T-cell (primary cell): ENCODE measurements around the gene SUGCT. TPM values are rescaled to one million over a fixed set of nuclear protein-coding genes. Genes with fewer than 3 reads are reported as not detected.

ENCODE experiments used
- ATAC-seq, 4 experiments: fragments of 200-7000 bp in 3 of 4; fragments of 150-1000 bp in 1 of 4; cut with Tn5 transposase; replicated peaks in 1 of 4; 1 replicate in 3 of 4; 2 replicates in 1 of 4; pipeline ENCODE4 v1.10.0; 2021; ENCODE audit warnings: moderate library complexity in 3 of 4, mild to moderate bottlenecking in 2 of 4, moderate number of reproducible peaks in 1 of 4
- CTCF ChIA-PET, 2 donors: fragments of 300-600 bp; sonication (Branson Sonifier 250); formaldehyde crosslinking; loops; one replicate each; lab custom pipeline; 2022; ENCODE audit warnings: antibody characterized with exemption in 2 of 2; lab: Charles Lee
- POLR2A ChIA-PET, 2 donors: fragments of 300-600 bp; sonication (Branson Sonifier 250); formaldehyde crosslinking; loops; one replicate each; lab custom pipeline; 2022; ENCODE audit warnings: antibody characterized with exemption in 2 of 2; lab: Charles Lee
- DNase-seq, 35 experiments: peaks; one replicate each; pipeline versions ENCODE4 v3.0.0 to v3.0.0-alpha.2; 2013 to 2023
- H3K27ac ChIP-seq: one replicate; pipeline ENCODE4 v1.5.1; 2013; ENCODE audit warnings: low read length
- H3K27me3 ChIP-seq, 2 experiments: replicated peaks in 1 of 2; 1 replicate in 1 of 2; 2 replicates in 1 of 2; pipeline versions ENCODE4 v1.6.1 to v1.7.0; 2013; ENCODE audit warnings: low read length in 1 of 2, mixed read lengths in 1 of 2; ENCODE audit not compliant: control insufficient read depth in 2 of 2, insufficient read depth in 2 of 2; ENCODE audit errors: extremely low read depth in 1 of 2
- H3K36me3 ChIP-seq, 2 donors: 1 replicate in 1 of 2; 2 replicates in 1 of 2; pipeline versions ENCODE4 v1.6.1 to v1.7.0; 2013; ENCODE audit warnings: low read length in 1 of 2; ENCODE audit not compliant: control insufficient read depth in 2 of 2, insufficient read depth in 1 of 2; ENCODE audit errors: extremely low read depth in 1 of 2
- H3K4me1 ChIP-seq, 2 experiments: 1 replicate in 1 of 2; 2 replicates in 1 of 2; pipeline versions ENCODE4 v1.6.1 to v1.7.0; 2013; ENCODE audit warnings: low read length in 2 of 2, mixed read lengths in 1 of 2; ENCODE audit not compliant: insufficient read depth in 2 of 2, control insufficient read depth in 1 of 2; ENCODE audit errors: extremely low read depth in 1 of 2
- H3K4me3 ChIP-seq, 2 donors: 1 replicate in 1 of 2; 2 replicates in 1 of 2; pipeline versions ENCODE4 v1.5.1 to v1.7.0; 2013; ENCODE audit warnings: mild to moderate bottlenecking in 2 of 2, low read length in 1 of 2, moderate library complexity in 1 of 2; ENCODE audit not compliant: control insufficient read depth in 1 of 2; ENCODE audit errors: extremely low read depth in 1 of 2
- H3K9me3 ChIP-seq: 2 replicates; pipeline ENCODE4 v1.7.0; 2013
- H3K27ac Mint-ChIP-seq, 2 donors: one replicate each; pipeline ENCODE4 v1.8.0; 2020 to 2021; ENCODE audit warnings: mild to moderate bottlenecking in 2 of 2, mixed read lengths in 2 of 2
- H3K27me3 Mint-ChIP-seq, 2 donors: one replicate each; pipeline ENCODE4 v1.8.0; 2021 to 2022; ENCODE audit warnings: mixed read lengths in 2 of 2
- H3K36me3 Mint-ChIP-seq: one replicate; pipeline ENCODE4 v1.8.0; 2021; ENCODE audit warnings: mixed read lengths
- H3K4me1 Mint-ChIP-seq, 3 donors: one replicate each; pipeline ENCODE4 v1.8.0; 2020 to 2022; ENCODE audit warnings: mixed read lengths in 3 of 3, mild to moderate bottlenecking in 1 of 3
- H3K4me3 Mint-ChIP-seq, 3 donors: one replicate each; pipeline ENCODE4 v1.8.0; 2020 to 2022; ENCODE audit warnings: mild to moderate bottlenecking in 3 of 3, mixed read lengths in 3 of 3, moderate library complexity in 3 of 3
- H3K9me3 Mint-ChIP-seq, 3 donors: one replicate each; pipeline ENCODE4 v1.8.0; 2020 to 2022; ENCODE audit warnings: mixed read lengths in 3 of 3
- WGBS: methylation state at CpG from one replicate; pipeline ENCODE4 v1.1.5; 2013; ENCODE audit warnings: missing lambda C conversion rate; ENCODE audit not compliant: insufficient coverage; 5-methylcytosine and 5-hydroxymethylcytosine counted together
- total RNA-seq, 35 experiments: library from RNA in 6 of 35; stranded (reverse) in 6 of 35; fragments of 120-200 nt in 1 of 35; gene quantifications; one replicate each; pipeline versions ENCODE4 v1.2.1 to v1.2.4 and lab custom pipeline; 2013 to 2026

Gene SUGCT
- total RNA-seq, 5 donors from 2014 or later (not counting 1 experiment from before 2014, with no cell fraction given), result 1.3 to 3.1 (median 2.3) TPM

GRCh38 chr7:40824461-40824860 lies 689.7 kb downstream of the SUGCT start:
- no CpG with 5 or more reads among the region's 3 CpGs for WGBS
- Histone ChIP-seq H3K36me3 (no peaks in the 10 kb centered on the region), H3K27ac (no peak overlapping the region), H3K9me3 (no peaks in the 10 kb centered on the region), H3K4me3 (no peak overlapping the region), H3K27me3 (no peaks in the 10 kb centered on the region), H3K4me1 (no peaks in the 10 kb centered on the region)
- peaks cover 3 to 18% (median 7%) of the 10 kb centered on the region in 3 donors for H3K9me3 Mint-ChIP-seq
- peaks cover 0 to 3% of the 10 kb centered on the region in 2 donors for H3K27me3 Mint-ChIP-seq
- H3K27ac Mint-ChIP-seq, result no peak overlapping the region
- ChIA-PET CTCF (no interaction called here), POLR2A (no interaction called here)
- no peak overlapping the region for H3K4me3 Mint-ChIP-seq
- DNase-seq, result no peak
- no peaks in the 10 kb centered on the region for H3K36me3 Mint-ChIP-seq
- ATAC-seq, result no peak
- H3K4me1 Mint-ChIP-seq, result no peaks in the 10 kb centered on the region

DNA sequence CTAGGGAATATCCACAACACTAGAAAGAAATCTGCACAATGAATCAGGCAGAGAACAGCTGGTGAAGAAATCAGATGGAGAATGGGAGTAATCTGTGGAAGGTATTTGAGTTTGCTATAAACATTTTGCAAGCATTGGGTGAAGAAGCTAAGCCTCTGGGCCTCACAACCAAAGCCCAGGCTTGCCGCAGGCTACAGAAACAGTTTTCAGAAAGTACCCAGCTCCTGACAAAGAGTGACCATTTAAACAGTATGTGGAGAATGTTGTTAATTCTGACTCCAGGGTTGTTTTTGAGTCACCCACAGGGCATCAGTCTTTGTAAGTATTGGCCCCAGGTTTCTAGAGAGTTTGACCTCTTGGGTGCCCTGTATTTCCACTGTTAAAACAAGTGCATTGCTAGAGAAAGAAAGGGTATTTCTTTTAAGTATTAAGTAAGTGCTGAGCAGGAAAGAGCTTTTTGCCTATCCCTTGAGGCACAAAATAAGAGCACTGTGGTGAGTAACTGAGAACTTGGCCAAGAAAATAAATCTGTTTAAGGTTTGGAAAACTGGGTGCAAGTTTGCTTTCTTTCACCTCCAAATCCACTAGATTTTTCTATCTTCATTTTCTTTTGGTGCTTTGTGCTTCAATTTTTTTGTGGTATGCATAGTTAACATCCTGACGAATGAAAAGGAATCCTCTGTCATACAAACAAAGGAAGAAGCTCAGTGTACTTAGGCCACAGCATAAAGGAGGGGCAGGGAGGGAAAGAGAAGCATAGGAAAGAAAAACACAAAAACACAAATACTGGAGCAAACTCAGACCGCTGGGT lies 691.8 kb downstream of the SUGCT start:
- H3K27me3 Mint-ChIP-seq, result peaks cover 0 to 3% of the 10 kb centered on the region in 2 donors
- ATAC-seq, result no peak
- H3K27ac ChIP-seq, result no peak overlapping the region
- H3K9me3 Mint-ChIP-seq, result peaks cover 2 to 16% (median 9%) of the 10 kb centered on the region in 3 donors
- 100% methylated on average over 1 of the region's 3 CpGs for WGBS
- H3K4me1 Mint-ChIP-seq, result no peaks in the 10 kb centered on the region
- H3K36me3 Mint-ChIP-seq, result no peaks in the 10 kb centered on the region
- H3K4me3 ChIP-seq, result no peak overlapping the region
- H3K4me3 Mint-ChIP-seq, result no peak overlapping the region
- no peak for DNase-seq
- POLR2A ChIA-PET, result no interaction called here
- no peaks in the 10 kb centered on the region for H3K36me3 ChIP-seq
- H3K27ac Mint-ChIP-seq, result no peak overlapping the region
- CTCF ChIA-PET, result no interaction called here
- no peaks in the 10 kb centered on the region for H3K27me3 ChIP-seq
- no peaks in the 10 kb centered on the region for H3K4me1 ChIP-seq
- H3K9me3 ChIP-seq, result no peaks in the 10 kb centered on the region

DNA sequence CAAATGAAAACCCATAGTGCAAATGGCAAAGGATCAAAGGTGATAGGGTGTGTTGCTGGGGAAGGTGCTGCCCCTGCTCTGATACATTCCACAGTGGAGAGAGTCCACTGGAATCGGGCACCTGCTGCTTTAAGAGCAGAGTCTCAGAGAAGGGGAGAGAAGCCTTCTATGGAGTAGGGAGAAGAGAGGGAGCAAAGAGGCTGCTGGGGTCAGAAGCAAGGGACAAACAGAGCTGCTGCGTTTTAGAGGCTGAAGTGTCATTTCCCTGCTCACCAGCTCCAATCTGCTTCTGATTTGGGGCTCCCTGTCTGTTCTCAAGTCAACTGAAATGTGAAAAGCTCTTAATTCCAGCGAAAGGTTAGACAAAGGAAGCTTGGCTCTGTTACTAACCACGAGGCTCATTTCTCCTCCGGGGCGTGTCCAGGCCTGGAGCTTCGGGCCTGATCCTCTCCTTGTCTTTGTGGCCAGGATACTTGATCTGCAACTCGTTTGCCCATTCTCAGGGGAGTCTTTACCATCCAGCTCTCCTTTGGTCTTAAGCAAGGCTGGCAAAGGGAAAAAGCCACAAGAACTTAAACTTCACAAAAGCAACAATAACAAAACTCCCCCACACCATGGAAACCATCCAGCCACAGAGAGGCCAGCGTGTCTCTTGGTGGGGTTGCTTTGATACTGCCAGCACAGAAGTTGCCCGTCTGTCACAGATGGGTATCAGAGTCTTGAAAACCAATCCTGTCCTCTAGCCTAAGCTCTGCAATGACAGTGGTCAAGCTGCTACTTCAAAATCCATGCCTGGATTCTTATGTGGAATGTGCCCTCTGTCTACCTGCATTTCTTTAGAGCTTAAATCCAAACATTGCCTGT lies 692.6 kb downstream of the SUGCT start:
- ATAC-seq, result no peak
- POLR2A ChIA-PET, result no interaction called here
- Mint-ChIP-seq H3K27me3 (no peaks in the 10 kb centered on the region), H3K27ac (no peak overlapping the region), H3K36me3 (no peaks in the 10 kb centered on the region), H3K4me3 (no peak overlapping the region), H3K4me1 (no peaks in the 10 kb centered on the region), H3K9me3 (peaks cover 0 to 9% (median 3%) of the 10 kb centered on the region in 3 donors)
- CTCF ChIA-PET, result no interaction called here
- no peaks in the 10 kb centered on the region for H3K9me3 ChIP-seq
- no peak for DNase-seq
- H3K36me3 ChIP-seq, result no peaks in the 10 kb centered on the region
- 85% methylated on average over 8 of the region's 10 CpGs for WGBS
- H3K27ac ChIP-seq, result no peak overlapping the region
- H3K4me3 ChIP-seq, result no peak overlapping the region
- H3K4me1 ChIP-seq, result no peaks in the 10 kb centered on the region
- H3K27me3 ChIP-seq, result no peaks in the 10 kb centered on the region

DNA sequence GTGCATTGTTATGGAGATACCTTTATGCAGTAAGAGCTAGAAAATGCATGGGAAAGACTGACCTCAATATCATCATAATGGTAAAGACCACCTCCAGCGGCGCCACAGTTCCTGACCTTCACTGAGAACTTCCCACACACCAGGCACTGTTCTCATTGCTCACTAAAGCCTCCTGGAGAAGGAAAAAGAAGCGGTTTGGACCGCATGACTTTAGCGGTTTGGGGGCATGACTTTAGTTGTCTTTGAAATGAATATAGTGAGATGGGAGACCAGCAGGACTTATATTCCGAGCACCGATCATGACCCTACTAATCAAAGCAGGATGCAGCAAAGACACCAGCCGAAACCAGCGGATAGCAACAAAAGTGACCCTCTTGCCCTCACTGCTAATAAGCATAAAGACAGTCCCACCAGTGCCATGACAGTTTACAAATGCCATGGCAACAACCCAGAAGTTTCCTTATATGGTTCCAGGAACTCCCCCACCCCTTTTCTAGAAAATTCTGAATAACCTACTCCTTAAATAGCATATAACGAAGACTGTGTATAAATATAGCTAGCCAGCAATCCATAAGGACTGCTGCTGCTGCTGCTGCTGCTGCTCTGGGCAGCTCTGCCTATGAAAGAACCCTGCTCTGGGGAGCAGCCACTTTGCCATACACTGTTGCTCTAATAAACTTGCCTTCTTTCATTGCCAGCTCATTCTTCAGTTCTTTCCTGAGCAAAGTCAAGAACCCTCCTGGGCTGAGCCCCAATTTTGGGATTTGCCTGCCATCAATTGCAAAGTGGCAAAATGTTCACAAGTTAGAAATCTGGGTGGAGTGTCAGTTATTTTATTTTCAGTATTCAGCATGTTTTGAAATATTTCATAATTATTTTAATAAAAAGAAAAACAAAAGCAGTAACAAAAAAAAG lies 694.1 kb downstream of the SUGCT start:
- ATAC-seq, result no peak
- no peak overlapping the region for H3K4me3 Mint-ChIP-seq
- Histone ChIP-seq H3K9me3 (no peaks in the 10 kb centered on the region), H3K27me3 (no peaks in the 10 kb centered on the region), H3K4me3 (no peak overlapping the region), H3K36me3 (no peaks in the 10 kb centered on the region), H3K4me1 (no peaks in the 10 kb centered on the region), H3K27ac (no peak overlapping the region)
- no peaks in the 10 kb centered on the region for H3K36me3 Mint-ChIP-seq
- H3K9me3 Mint-ChIP-seq, result peaks cover 2 to 7% (median 3%) of the 10 kb centered on the region in 3 donors
- ChIA-PET POLR2A (no interaction called here), CTCF (no interaction called here)
- 79% methylated on average over 4 of the region's 10 CpGs for WGBS
- H3K27ac Mint-ChIP-seq, result no peak overlapping the region
- no peak for DNase-seq
- H3K27me3 Mint-ChIP-seq, result no peaks in the 10 kb centered on the region
- no peaks in the 10 kb centered on the region for H3K4me1 Mint-ChIP-seq

DNA sequence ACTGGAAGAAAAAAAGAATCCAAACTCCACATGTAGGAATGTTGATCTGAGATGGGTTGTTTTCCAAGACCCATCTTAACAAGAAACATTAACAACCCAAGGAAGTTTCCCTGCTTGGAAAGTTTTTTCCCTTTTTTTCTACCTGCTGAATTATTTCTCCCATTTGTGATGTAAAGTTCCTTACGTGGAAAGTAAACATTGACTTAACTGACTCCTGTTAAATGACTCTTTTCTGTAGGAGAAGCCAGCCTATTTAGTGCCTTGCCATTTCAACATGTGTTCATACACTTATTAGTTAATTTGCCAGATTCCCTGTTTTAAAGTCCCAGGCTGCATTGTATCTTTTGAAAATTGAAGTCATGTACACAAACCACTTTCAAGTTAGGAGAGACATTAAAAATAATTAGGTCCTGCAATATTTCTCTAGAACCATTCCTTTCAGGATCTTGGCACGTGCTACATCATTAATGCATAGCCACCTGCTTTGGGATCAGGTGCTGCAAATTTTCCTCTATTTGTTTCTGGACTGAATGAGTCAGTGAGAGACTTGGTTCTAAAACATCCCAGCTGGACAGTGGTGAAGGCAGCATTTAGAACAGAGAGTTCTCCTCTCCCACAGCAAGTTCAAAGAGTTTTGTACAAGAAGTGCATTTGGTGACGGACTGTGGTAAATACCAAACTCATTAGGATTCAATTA lies 698.5 kb downstream of the SUGCT start:
- no peak for ATAC-seq
- POLR2A ChIA-PET, result no interaction called here
- Mint-ChIP-seq H3K36me3 (no peaks in the 10 kb centered on the region), H3K4me3 (no peak overlapping the region), H3K4me1 (no peaks in the 10 kb centered on the region), H3K9me3 (peaks cover 2 to 12% (median 3%) of the 10 kb centered on the region in 3 donors), H3K27me3 (no peaks in the 10 kb centered on the region), H3K27ac (no peak overlapping the region)
- no peak overlapping the region for H3K27ac ChIP-seq
- no peaks in the 10 kb centered on the region for H3K27me3 ChIP-seq
- CTCF ChIA-PET, result no interaction called here
- no peaks in the 10 kb centered on the region for H3K36me3 ChIP-seq
- no peaks in the 10 kb centered on the region for H3K4me1 ChIP-seq
- no peaks in the 10 kb centered on the region for H3K9me3 ChIP-seq
- no peak overlapping the region for H3K4me3 ChIP-seq
- no peak for DNase-seq
- WGBS, result no CpG with 5 or more reads among the region's 3 CpGs
